ENCODE data around the gene SREK1.

DNA sequence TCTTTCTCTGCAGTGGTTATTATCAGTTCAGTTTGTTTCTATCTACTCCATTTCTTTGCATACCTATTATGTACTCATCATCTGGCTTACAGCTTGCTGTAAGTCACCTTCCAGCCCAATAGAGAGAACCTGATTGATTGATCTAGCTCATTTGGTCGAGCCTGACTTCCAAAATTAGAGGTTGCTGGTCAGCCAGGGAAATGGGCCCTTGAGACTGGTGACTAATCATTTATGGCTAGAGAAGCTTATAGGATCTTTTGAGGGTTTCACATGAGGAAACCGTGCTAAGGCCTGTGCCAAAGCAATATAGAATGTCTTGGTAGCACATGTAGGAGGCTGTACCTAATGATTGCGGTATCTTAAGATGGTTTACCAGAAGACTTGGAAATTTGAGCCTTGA, 5.8 kb downstream of the SREK1 start:
- TF ChIP-seq, protein P1, sequence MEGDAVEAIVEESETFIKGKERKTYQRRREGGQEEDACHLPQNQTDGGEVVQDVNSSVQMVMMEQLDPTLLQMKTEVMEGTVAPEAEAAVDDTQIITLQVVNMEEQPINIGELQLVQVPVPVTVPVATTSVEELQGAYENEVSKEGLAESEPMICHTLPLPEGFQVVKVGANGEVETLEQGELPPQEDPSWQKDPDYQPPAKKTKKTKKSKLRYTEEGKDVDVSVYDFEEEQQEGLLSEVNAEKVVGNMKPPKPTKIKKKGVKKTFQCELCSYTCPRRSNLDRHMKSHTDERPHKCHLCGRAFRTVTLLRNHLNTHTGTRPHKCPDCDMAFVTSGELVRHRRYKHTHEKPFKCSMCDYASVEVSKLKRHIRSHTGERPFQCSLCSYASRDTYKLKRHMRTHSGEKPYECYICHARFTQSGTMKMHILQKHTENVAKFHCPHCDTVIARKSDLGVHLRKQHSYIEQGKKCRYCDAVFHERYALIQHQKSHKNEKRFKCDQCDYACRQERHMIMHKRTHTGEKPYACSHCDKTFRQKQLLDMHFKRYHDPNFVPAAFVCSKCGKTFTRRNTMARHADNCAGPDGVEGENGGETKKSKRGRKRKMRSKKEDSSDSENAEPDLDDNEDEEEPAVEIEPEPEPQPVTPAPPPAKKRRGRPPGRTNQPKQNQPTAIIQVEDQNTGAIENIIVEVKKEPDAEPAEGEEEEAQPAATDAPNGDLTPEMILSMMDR (IDR thresholded peaks at IDR 0.05), result no peak
- TF ChIP-seq POLR2AphosphoS5 (IDR thresholded peaks at IDR 0.05), result no peak
